ENCODE data around the gene REC114.

GRCh38 chr15:73540161-73540560, 97.2 kb downstream of the REC114 start:
- TF ChIP-seq CTCF (IDR thresholded peaks at IDR 0.05) (no peak), EZH2 (IDR thresholded peaks at IDR 0.05; ENCODE audit: borderline replicate concordance, insufficient read depth, low read depth, low read length, poor library complexity, severe bottlenecking) (no peak)
